HG02938 (cell line): ENCODE data around the gene DAGLB.
"Not testable (repeated sequence)": the region's sequence is repeated elsewhere in the genome, so short reads cannot be mapped to it uniquely, and the experiment has no call there.

Source experiments
- ATAC-seq: cut with Tn5 transposase; IDR thresholded peaks from one replicate; pipeline ENCODE4 v1.9.1; 2021; ENCODE audit warnings: mild to moderate bottlenecking, moderate library complexity; ENCODE audit not compliant: unreplicated experiment

Gene DAGLB

GRCh38 chr7:6379886-6380285, 67.9 kb downstream of the DAGLB start:
- no peak for ATAC-seq

DNA sequence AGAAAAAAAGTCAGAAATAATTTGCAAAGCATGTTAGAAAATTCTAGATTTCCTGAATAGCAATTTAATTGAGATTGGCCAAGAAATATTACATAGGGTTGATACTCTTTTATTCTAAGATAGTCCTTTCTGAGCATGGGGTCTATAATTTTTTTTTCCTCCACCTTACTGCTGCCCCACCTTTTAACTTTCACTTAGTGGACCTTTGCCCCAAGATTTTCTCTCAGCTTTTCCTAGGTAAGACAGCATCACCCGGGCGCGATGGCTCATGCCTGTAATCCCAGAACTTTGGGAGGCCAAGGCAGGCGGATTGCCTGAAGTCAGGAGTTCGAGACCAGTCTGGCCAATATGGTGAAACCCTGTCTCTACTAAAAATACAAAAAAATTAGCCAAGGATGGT, 69.2 kb downstream of the DAGLB start:
- ATAC-seq, result not testable (repeated sequence)

GRCh38 chr7:6376820-6377219, 70.9 kb downstream of the DAGLB start:
- no peak for ATAC-seq

DNA sequence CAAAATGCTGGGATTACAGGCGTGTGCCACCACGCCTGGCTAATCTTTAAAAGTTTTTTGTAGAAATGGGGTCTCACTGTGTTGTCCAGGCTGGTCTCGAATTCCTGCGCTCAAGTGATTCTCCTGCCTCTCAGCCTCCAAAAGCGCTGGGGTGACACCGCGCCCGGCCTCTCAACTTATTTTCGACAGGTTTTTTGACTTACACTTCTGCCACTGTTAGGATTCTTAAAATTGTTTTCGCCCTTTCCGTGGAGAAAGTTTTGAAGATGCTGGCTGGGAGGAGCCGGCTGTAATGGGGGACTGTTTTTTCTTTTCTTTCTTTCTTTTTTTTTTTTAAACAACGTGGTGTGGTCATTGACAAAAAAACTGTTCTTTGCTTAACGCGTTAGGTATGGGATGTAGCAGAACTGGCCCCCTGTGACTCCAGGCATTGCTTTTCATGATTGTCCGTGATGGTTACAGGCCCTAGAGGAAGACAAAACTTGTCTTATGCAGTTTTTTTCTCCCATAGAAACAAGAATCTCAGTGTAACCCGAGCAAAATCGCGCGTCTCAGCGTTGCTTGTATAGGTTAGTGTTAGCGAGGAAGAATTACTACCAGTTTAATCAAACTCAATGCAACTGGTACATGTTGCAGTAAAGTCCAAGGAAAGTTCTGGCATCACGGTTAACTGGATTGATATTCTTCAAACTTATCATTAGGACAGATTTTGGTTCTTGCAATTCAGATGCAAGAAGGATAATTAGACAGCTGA, 72.2 kb downstream of the DAGLB start:
- ATAC-seq, result no peak

DNA sequence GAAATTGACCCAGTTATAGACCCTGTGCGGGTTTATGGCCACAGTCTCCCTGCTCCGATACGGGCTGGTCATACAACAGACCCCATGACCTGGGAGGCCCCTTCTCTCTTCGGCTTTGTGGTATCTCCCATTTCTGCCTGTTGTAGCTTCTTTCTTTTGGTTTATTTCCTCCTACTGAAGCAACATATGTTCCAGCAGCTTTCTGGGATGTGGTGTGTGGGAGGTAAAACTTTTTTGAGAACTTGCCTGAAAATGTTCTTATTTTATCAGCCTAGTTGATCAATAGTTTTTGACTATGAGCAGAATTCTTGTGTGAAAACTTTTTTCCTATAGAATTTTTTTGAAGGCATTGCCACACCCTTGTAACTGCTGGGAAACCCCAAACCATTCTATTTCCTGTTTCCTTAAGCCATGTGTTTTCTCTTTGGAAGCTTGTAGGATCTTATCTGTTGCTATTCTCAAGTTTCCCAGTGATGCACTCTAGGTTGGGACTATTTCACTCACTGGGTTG, 80.0 kb downstream of the DAGLB start:
- no peak for ATAC-seq

- no peak for ATAC-seq
These were observed 82.3 kb downstream of the DAGLB start for GRCh38 chr7:6365451-6365850.

GRCh38 chr7:6360841-6361240, 86.9 kb downstream of the DAGLB start:
- no peak for ATAC-seq

DNA sequence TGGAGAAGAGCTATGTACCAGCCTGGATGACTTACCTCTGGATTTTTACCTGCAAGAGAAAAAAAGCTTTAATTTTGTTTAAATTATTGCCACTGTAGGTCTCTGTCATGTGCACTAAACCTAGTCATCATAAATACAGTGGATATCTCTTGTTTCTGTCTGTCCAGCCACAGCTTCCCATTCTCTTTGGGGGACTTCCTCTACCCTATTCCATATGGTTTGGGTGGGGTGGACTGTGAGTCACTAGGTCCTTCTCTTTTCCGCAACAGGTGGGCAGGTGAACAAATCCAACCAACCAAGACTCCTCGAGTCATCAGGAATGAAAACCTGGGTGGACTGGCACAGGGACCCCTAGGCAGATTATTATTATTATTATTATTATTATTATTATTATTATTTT, 88.0 kb downstream of the DAGLB start:
- no peak for ATAC-seq
